H1 (cell line): Measurements from ENCODE around the gene BHMT.

Experiments
- BACH1 ChIP-seq: IDR thresholded peaks from 2 replicates; pipeline ENCODE4 v1.6.1; 2012; ENCODE audit warnings: low read length, improper control_type of control experiment
- CTCF ChIP-seq, 3 experiments: IDR thresholded peaks; 1 replicate in 2 of 3; 2 replicates in 1 of 3; pipeline versions ENCODE4 v1.5.1 to v1.6.1; 2011; ENCODE audit warnings: low read length in 3 of 3, mild to moderate bottlenecking in 3 of 3, inconsistent platforms in 2 of 3, low read depth in 1 of 3, moderate library complexity in 1 of 3; ENCODE audit not compliant: insufficient read depth in 1 of 3; ENCODE audit errors: control extremely low read depth in 1 of 3

GRCh38 chr5:79133121-79133656 is 21.6 kb downstream of the BHMT start:
- TF ChIP-seq BACH1 (no peak), CTCF (IDR thresholded peaks at IDR 0.05; ENCODE audit: control extremely low read depth in 1 of 3, insufficient read depth in 1 of 3, low read depth in 1 of 3, low read length in 3 of 3) (peak in 1 of 3 experiments; percentile 8; a peak in 1 of 4 replicates)
